Measurements from ENCODE around the gene PTPN12.

- TF ChIP-seq CTCF (IDR thresholded peaks at IDR 0.05 in 8 of 11, conservative IDR thresholded peaks at IDR 0.05 in 3 of 11) (no peak), POLR2A (IDR thresholded peaks at IDR 0.05) (no peak)
Observed at GRCh38 chr7:77629797-77630196, 92.7 kb downstream of the PTPN12 start.
